Panc1 (cell line): ENCODE data around the gene FADS2. TPM values are rescaled to one million over a fixed set of nuclear protein-coding genes. Genes with fewer than 3 reads are reported as not detected.

Experiments used
- ATAC-seq: fragments of 200-7000 bp; cut with Tn5 transposase; 2 replicates; pipeline ENCODE4 v1.9.1; 2020; ENCODE audit warnings: mild to moderate bottlenecking, moderate library complexity
- BruUV-seq: library from RNA; stranded (reverse); fragments of 400-500 nt; replicated peaks from 2 replicates; lab custom pipeline; 2021; lab: Mats Ljungman, UMichigan
- CTCF ChIA-PET: fragments of 300-600 bp; sonication (Branson Sonifier 250); formaldehyde crosslinking; loops from one replicate; lab custom pipeline; 2022; ENCODE audit warnings: antibody characterized with exemption; lab: Charles Lee
- POLR2A ChIA-PET: fragments of 300-600 bp; sonication (Branson Sonifier 250); formaldehyde crosslinking; loops from one replicate; lab custom pipeline; 2022; ENCODE audit warnings: antibody characterized with exemption; lab: Charles Lee
- DNase-seq: peaks from one replicate; pipeline ENCODE4 v3.0.0-alpha.2; 2010; ENCODE audit warnings: low read depth, low spot score
- H3K27ac ChIP-seq: 2 replicates; pipeline ENCODE4 v1.5.1; 2011; ENCODE audit warnings: mild to moderate bottlenecking, low read length, inconsistent platforms
- H3K27me3 ChIP-seq: fragments of 200-500 bp; sonication (Bioruptor generic); 2 replicates; pipeline ENCODE4 v1.6.0; 2014; ENCODE audit warnings: low read length, inconsistent platforms; ENCODE audit not compliant: control insufficient read depth, insufficient read depth
- H3K36me3 ChIP-seq: fragments of 200-500 bp; sonication (Bioruptor generic); 2 replicates; pipeline ENCODE4 v1.5.1; 2014; ENCODE audit warnings: inconsistent platforms, mild to moderate bottlenecking, low read length, moderate library complexity; ENCODE audit not compliant: control insufficient read depth, insufficient read depth
- H3K4me1 ChIP-seq: 2 replicates; pipeline ENCODE4 v1.5.1; 2011; ENCODE audit warnings: inconsistent platforms, mild to moderate bottlenecking, low read length, moderate library complexity; ENCODE audit not compliant: control insufficient read depth, insufficient read depth
- H3K4me3 ChIP-seq, 2 experiments: 2 replicates each; pipeline ENCODE4 v1.5.1; 2011 to 2012; ENCODE audit warnings: low read depth in 2 of 2, low read length in 2 of 2, mild to moderate bottlenecking in 2 of 2, inconsistent platforms in 1 of 2, moderate library complexity in 1 of 2
- H3K9me3 ChIP-seq: fragments of 200-500 bp; sonication (Bioruptor generic); 2 replicates; pipeline ENCODE4 v1.5.1; 2014; ENCODE audit warnings: low read depth, mild to moderate bottlenecking, inconsistent platforms, low read length, moderate library complexity; ENCODE audit not compliant: control insufficient read depth, insufficient read depth
- CTCF ChIP-seq: fragments of 450-650 bp; IDR thresholded peaks from 2 replicates; pipeline ENCODE4 v1.5.1; 2017; ENCODE audit warnings: mild to moderate bottlenecking
- POLR2AphosphoS5 ChIP-seq: IDR thresholded peaks from 2 replicates; pipeline ENCODE4 v1.6.1; 2012; ENCODE audit warnings: mild to moderate bottlenecking, low read depth, low read length, moderate library complexity
- SIN3A ChIP-seq: IDR thresholded peaks from 2 replicates; pipeline ENCODE4 v1.6.1; 2012; ENCODE audit warnings: low read depth, mild to moderate bottlenecking, low read length, moderate library complexity, borderline replicate concordance; ENCODE audit not compliant: insufficient read depth
- TCF7L2 ChIP-seq: IDR thresholded peaks from 2 replicates; pipeline ENCODE4 v1.6.1; 2011; ENCODE audit warnings: mild to moderate bottlenecking, low read depth, low read length, inconsistent platforms
- in situ Hi-C: cut with HindIII; loops from 2 replicates; pipeline ENCODE4 v1.10.0; 2016; ENCODE audit warnings: low sequenced_read_pairs, low pct_unique_long_range_greater_than_20kb
- intact Hi-C: fragments of 100-400 bp; cut with micrococcal nuclease; formaldehyde crosslinking; loops from one replicate; pipeline ENCODE4 v1.10.0; 2022; ENCODE audit not compliant: unreplicated experiment
- total RNA-seq: library from RNA; stranded (reverse); gene quantifications from one replicate; pipeline ENCODE4 v1.2.1, GENCODE V29; 2021; ENCODE audit not compliant: unreplicated experiment
- TF ChIP-seq, protein P1 (sequence below), 2 experiments: IDR thresholded peaks; 2 replicates each; pipeline ENCODE4 v1.6.1; 2011 to 2012; ENCODE audit warnings: low read depth in 2 of 2, control low read depth in 1 of 2, low read length in 1 of 2, mild to moderate bottlenecking in 1 of 2, moderate library complexity in 1 of 2; ENCODE audit not compliant: insufficient read depth in 1 of 2

Gene FADS2
- total RNA-seq, 1 experiment from 2014 or later, result 679 TPM

DNA sequence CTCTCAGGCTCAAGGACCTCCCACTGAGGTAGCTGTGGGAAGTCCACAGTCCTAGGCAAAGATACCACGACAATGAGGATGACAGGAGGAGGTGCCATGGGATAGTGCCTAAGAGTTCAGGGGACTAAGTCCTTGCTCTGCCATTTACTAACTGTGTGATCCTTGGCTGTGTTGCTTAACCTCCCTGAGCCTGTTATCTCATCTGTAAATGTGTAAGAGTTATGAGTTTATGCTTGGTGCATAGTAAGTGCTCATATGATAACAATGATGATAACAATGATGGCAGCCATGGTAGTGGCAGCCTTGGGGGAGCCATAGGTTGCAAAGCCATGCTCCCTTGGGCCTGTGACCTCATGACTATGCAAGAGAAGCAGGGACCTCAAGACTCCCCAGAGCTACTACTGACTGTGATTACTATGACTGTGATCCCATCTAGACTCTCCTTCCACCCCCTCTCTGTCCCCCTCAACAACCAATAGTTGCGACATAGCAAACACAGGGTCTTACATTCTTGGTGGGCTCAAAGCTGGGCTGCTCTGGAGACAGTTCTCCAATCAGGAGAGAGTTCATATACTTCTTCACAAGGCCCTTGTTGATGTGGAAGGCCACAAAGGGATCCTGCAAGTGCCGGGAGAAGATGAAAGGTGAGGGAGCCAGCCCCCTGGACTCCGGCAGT lies 15.2 kb upstream of the FADS2 start:
- H3K4me3 ChIP-seq, result no peak overlapping the region
- no peaks in the 10 kb centered on the region for H3K27me3 ChIP-seq
- in situ Hi-C loops (no loop called here), intact Hi-C loops (no loop called here)
- no TSS peak for BruUV-seq
- H3K4me1 ChIP-seq, result peaks cover 11% of the 10 kb centered on the region
- DNase-seq, result no peak
- no peak overlapping the region for H3K27ac ChIP-seq
- ChIA-PET POLR2A (no interaction called here), CTCF (no interaction called here)
- no peak for ATAC-seq
- no peaks in the 10 kb centered on the region for H3K9me3 ChIP-seq
- peaks cover 12% of the 10 kb centered on the region; the same call in 1 of the 2 replicates for H3K36me3 ChIP-seq
- TF ChIP-seq TCF7L2, result no peak
- no peak for TF ChIP-seq POLR2AphosphoS5
- TF ChIP-seq CTCF, result no peak
- no peak for TF ChIP-seq SIN3A
- TF ChIP-seq, protein P1, sequence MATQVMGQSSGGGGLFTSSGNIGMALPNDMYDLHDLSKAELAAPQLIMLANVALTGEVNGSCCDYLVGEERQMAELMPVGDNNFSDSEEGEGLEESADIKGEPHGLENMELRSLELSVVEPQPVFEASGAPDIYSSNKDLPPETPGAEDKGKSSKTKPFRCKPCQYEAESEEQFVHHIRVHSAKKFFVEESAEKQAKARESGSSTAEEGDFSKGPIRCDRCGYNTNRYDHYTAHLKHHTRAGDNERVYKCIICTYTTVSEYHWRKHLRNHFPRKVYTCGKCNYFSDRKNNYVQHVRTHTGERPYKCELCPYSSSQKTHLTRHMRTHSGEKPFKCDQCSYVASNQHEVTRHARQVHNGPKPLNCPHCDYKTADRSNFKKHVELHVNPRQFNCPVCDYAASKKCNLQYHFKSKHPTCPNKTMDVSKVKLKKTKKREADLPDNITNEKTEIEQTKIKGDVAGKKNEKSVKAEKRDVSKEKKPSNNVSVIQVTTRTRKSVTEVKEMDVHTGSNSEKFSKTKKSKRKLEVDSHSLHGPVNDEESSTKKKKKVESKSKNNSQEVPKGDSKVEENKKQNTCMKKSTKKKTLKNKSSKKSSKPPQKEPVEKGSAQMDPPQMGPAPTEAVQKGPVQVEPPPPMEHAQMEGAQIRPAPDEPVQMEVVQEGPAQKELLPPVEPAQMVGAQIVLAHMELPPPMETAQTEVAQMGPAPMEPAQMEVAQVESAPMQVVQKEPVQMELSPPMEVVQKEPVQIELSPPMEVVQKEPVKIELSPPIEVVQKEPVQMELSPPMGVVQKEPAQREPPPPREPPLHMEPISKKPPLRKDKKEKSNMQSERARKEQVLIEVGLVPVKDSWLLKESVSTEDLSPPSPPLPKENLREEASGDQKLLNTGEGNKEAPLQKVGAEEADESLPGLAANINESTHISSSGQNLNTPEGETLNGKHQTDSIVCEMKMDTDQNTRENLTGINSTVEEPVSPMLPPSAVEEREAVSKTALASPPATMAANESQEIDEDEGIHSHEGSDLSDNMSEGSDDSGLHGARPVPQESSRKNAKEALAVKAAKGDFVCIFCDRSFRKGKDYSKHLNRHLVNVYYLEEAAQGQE (IDR thresholded peaks at IDR 0.05; ENCODE audit: insufficient read depth in 1 of 2, low read depth in 2 of 2, low read length in 1 of 2), result no peak

DNA sequence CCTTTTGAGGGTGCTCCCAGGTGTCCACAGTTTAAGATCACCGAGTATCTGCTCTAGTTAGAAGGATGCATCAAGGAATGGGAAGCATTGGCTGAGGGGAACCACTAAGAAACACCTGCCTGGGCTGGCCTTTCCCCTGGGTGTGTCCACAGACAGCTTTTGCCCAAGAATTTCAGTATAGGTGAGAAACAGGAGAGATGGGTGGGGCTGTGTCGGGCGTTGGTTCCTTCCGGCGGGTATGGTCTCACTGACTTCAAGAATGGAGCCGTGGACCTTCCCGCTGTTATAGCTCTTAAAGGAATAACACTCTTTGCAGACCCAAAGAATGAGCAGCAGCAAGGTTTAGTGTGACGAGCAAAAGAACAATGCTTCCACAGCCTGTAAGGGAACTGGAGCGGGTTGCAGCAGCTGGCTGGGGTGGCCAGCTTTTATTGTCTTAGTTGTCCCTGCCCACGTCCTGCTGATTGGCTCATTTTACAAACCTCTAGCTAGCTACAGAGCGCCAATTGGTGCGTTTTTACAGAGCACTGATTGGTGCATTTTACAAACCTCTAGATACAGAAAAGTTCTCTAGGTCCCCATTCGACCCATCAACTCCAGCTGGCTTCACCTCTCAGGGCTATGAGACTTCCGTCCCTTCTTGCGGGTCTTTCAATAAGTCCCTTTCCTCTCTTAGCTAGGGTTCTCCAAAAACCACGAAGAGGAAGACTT lies 13.7 kb upstream of the FADS2 start:
- ChIA-PET POLR2A (interaction anchor here (0.6 to 1.3 kb wide), 6 partner anchors 10 to 21 kb away, joined by 3 to 10 read pairs (median 3); partner anchors contain the start of genes FADS2, FEN1 and TMEM258), CTCF (interaction anchor here (1.4 to 1.9 kb wide), 2 partner anchors 17 to 294 kb away, joined by 3 to 10 read pairs; no protein-coding TSS in a partner anchor)
- DNase-seq (no peak), ATAC-seq (no peak)
- intact Hi-C loops (no loop called here), in situ Hi-C loops (no loop called here)
- no peaks in the 10 kb centered on the region for H3K27me3 ChIP-seq
- TF ChIP-seq POLR2AphosphoS5 (no peak), SIN3A (no peak), TCF7L2 (no peak), CTCF (no peak)
- TF ChIP-seq, protein P1 (IDR thresholded peaks at IDR 0.05; ENCODE audit: insufficient read depth in 1 of 2, low read depth in 2 of 2, low read length in 1 of 2), result no peak
- peak overlapping the region; percentile 95 for H3K27ac ChIP-seq
- no peaks in the 10 kb centered on the region for H3K9me3 ChIP-seq
- no TSS peak for BruUV-seq
- peaks cover 12% of the 10 kb centered on the region; the same call in 1 of the 2 replicates for H3K36me3 ChIP-seq
- H3K4me3 ChIP-seq, result peak overlapping the region; percentile 69 to 91
- H3K4me1 ChIP-seq, result peaks cover 17% of the 10 kb centered on the region
